Measurements from ENCODE around the gene UGT1A3. TPM values are rescaled to one million over a fixed set of nuclear protein-coding genes. Genes with fewer than 3 reads are reported as not detected.

The UGT1A3 gene
- total and polyA plus RNA-seq, 2 experiments from 2014 or later: not detected

- TF ChIP-seq EZH2phosphoT487 (IDR thresholded peaks at IDR 0.05; ENCODE audit: insufficient read depth, low read depth) (no peak), EZH2 (IDR thresholded peaks at IDR 0.05; ENCODE audit: insufficient read depth, poor library complexity, severe bottlenecking) (no peak)
- Histone ChIP-seq H3F3A (ENCODE audit: insufficient read depth) (no peaks in the 10 kb centered on the region), H3K27ac (no peak overlapping the region), H3K9me2 (ENCODE audit: insufficient read depth) (no peaks in the 10 kb centered on the region), H3K4me1 (ENCODE audit: insufficient read depth) (peaks cover 3% of the 10 kb centered on the region; the same call in 1 of the 2 replicates), H4K20me1 (ENCODE audit: insufficient read depth) (no peaks in the 10 kb centered on the region), H3K27me3 (replicated peaks; ENCODE audit: insufficient read depth) (peaks cover 19% of the 10 kb centered on the region), H3K4me3 (no peak overlapping the region), H3K79me2 (ENCODE audit: insufficient read depth) (no peaks in the 10 kb centered on the region), H3K36me3 (ENCODE audit: low read depth) (no peaks in the 10 kb centered on the region), H3K9ac (no peak overlapping the region), H3K4me2 (ENCODE audit: unreplicated experiment) (no peak overlapping the region), H3K9me3 (ENCODE audit: low read depth) (no peaks in the 10 kb centered on the region), H2AFZ (no peak overlapping the region)
- WGBS, 2 experiments (ENCODE audit: low coverage in 1 of 2, low lambda C conversion rate in 2 of 2, missing lambda C conversion rate in 2 of 2): 33 to 42% methylated on average over 17 to 18 of the region's 18 CpGs
- DNase-seq: peak; percentile 24
- in situ Hi-C loops (cut with MboI): no loop called here
Measured at GRCh38 chr2:233819884-233820773, 91.3 kb downstream of the UGT1A3 start.

- Histone ChIP-seq H3K9me3 (ENCODE audit: low read depth) (no peaks in the 10 kb centered on the region), H3K4me1 (ENCODE audit: insufficient read depth) (peaks cover 3% of the 10 kb centered on the region; the same call in 1 of the 2 replicates), H3F3A (ENCODE audit: insufficient read depth) (no peaks in the 10 kb centered on the region), H3K9me2 (ENCODE audit: insufficient read depth) (no peaks in the 10 kb centered on the region), H3K4me2 (ENCODE audit: unreplicated experiment) (no peak overlapping the region), H2AFZ (no peak overlapping the region), H3K4me3 (no peak overlapping the region), H3K36me3 (ENCODE audit: low read depth) (no peaks in the 10 kb centered on the region), H3K9ac (no peak overlapping the region), H3K27ac (no peak overlapping the region), H3K79me2 (ENCODE audit: insufficient read depth) (no peaks in the 10 kb centered on the region), H3K27me3 (replicated peaks; ENCODE audit: insufficient read depth) (peaks cover 19% of the 10 kb centered on the region), H4K20me1 (ENCODE audit: insufficient read depth) (no peaks in the 10 kb centered on the region)
- in situ Hi-C loops (cut with MboI): no loop called here
- TF ChIP-seq EZH2 (IDR thresholded peaks at IDR 0.05; ENCODE audit: insufficient read depth, poor library complexity, severe bottlenecking) (no peak), EZH2phosphoT487 (IDR thresholded peaks at IDR 0.05; ENCODE audit: insufficient read depth, low read depth) (no peak)
- no peak for DNase-seq
- 39 to 42% methylated on average over 6 of the region's 6 CpGs for WGBS, 2 experiments (ENCODE audit: low coverage in 1 of 2, low lambda C conversion rate in 2 of 2, missing lambda C conversion rate in 2 of 2)
Measured at GRCh38 chr2:233820774-233821105, 91.9 kb downstream of the UGT1A3 start.

DNA sequence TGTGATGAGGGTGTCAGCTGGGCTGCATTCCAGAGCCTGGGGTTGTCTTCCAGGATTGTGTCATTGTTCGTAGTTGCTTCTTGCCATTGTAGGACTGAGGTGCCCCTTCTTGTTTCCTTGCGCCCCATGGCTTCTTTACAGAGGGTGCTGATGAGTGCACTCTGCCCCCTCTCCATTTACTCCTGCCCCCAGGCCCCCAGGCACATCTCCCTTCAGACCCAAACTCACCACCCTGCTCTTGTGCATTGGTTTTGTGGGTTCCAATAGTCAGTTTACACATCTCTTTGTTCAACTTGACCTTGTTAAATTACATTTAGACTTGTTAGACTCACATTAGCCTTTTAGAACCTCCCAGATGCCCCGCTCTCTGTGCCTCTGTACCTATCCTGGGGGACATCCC, 92.4 kb downstream of the UGT1A3 start:
- no peak overlapping the region for H3K4me2 ChIP-seq (ENCODE audit: unreplicated experiment)
- H3K9me2 ChIP-seq (ENCODE audit: insufficient read depth): no peaks in the 10 kb centered on the region
- H2AFZ ChIP-seq: no peak overlapping the region
- H3K36me3 ChIP-seq (ENCODE audit: low read depth): no peaks in the 10 kb centered on the region
- H3K9me3 ChIP-seq (ENCODE audit: low read depth): no peaks in the 10 kb centered on the region
- peaks cover 19% of the 10 kb centered on the region for H3K27me3 ChIP-seq (replicated peaks; ENCODE audit: insufficient read depth)
- H3K9ac ChIP-seq: no peak overlapping the region
- WGBS, 2 experiments (ENCODE audit: low coverage in 1 of 2, low lambda C conversion rate in 2 of 2, missing lambda C conversion rate in 2 of 2): 60 to 67% methylated on average over 3 of the region's 3 CpGs
- no peaks in the 10 kb centered on the region for H3K79me2 ChIP-seq (ENCODE audit: insufficient read depth)
- TF ChIP-seq EZH2 (IDR thresholded peaks at IDR 0.05; ENCODE audit: insufficient read depth, poor library complexity, severe bottlenecking) (no peak), EZH2phosphoT487 (IDR thresholded peaks at IDR 0.05; ENCODE audit: insufficient read depth, low read depth) (no peak)
- in situ Hi-C loops (cut with MboI): no loop called here
- no peaks in the 10 kb centered on the region for H3F3A ChIP-seq (ENCODE audit: insufficient read depth)
- no peaks in the 10 kb centered on the region; the same call in 1 of the 2 replicates for H3K4me1 ChIP-seq (ENCODE audit: insufficient read depth)
- no peak overlapping the region for H3K27ac ChIP-seq
- DNase-seq: no peak
- no peak overlapping the region for H3K4me3 ChIP-seq
- H4K20me1 ChIP-seq (ENCODE audit: insufficient read depth): no peaks in the 10 kb centered on the region

GRCh38 chr2:233821709-233822100, 92.9 kb downstream of the UGT1A3 start:
- WGBS, 2 experiments (ENCODE audit: low coverage in 1 of 2, low lambda C conversion rate in 2 of 2, missing lambda C conversion rate in 2 of 2): 59% methylated on average over 8 of the region's 8 CpGs
- no peaks in the 10 kb centered on the region for H3K4me1 ChIP-seq (ENCODE audit: insufficient read depth)
- in situ Hi-C loops (cut with MboI): no loop called here
- TF ChIP-seq EZH2phosphoT487 (IDR thresholded peaks at IDR 0.05; ENCODE audit: insufficient read depth, low read depth): no peak
- H3K27me3 ChIP-seq (replicated peaks; ENCODE audit: insufficient read depth): peaks cover 19% of the 10 kb centered on the region
- no peak overlapping the region for H3K4me2 ChIP-seq (ENCODE audit: unreplicated experiment)
- H3K9me2 ChIP-seq (ENCODE audit: insufficient read depth): no peaks in the 10 kb centered on the region
- no peaks in the 10 kb centered on the region for H3K36me3 ChIP-seq (ENCODE audit: low read depth)
- no peak overlapping the region for H3K9ac ChIP-seq
- no peaks in the 10 kb centered on the region for H4K20me1 ChIP-seq (ENCODE audit: insufficient read depth)
- no peak for DNase-seq
- no peaks in the 10 kb centered on the region for H3K9me3 ChIP-seq (ENCODE audit: low read depth)
- no peak overlapping the region for H3K27ac ChIP-seq
- no peaks in the 10 kb centered on the region for H3K79me2 ChIP-seq (ENCODE audit: insufficient read depth)
- H3F3A ChIP-seq (ENCODE audit: insufficient read depth): no peaks in the 10 kb centered on the region
- H2AFZ ChIP-seq: no peak overlapping the region
- no peak overlapping the region for H3K4me3 ChIP-seq
